Measurements from ENCODE around the gene PRPSAP2.

DNA sequence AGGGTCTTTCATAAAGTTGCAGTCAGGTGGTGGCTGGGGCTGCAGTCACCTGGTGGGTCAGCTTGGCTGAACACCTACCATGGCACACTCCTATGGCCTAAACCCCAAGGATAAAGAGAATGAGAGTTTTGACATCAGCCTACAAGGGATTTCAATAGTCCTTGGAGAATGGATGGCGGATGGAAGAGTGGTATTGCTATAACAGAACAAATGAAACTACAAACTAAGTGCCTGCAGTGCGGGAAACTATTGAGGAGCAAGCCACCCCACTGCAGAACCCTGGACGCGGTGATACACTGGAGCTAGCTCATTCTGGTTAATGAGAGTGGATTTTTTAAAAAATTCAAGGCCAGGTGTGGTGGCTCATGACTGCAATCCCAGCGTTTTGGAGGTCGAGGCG is 3.0 kb upstream of the PRPSAP2 start:
- TF ChIP-seq, protein P1, sequence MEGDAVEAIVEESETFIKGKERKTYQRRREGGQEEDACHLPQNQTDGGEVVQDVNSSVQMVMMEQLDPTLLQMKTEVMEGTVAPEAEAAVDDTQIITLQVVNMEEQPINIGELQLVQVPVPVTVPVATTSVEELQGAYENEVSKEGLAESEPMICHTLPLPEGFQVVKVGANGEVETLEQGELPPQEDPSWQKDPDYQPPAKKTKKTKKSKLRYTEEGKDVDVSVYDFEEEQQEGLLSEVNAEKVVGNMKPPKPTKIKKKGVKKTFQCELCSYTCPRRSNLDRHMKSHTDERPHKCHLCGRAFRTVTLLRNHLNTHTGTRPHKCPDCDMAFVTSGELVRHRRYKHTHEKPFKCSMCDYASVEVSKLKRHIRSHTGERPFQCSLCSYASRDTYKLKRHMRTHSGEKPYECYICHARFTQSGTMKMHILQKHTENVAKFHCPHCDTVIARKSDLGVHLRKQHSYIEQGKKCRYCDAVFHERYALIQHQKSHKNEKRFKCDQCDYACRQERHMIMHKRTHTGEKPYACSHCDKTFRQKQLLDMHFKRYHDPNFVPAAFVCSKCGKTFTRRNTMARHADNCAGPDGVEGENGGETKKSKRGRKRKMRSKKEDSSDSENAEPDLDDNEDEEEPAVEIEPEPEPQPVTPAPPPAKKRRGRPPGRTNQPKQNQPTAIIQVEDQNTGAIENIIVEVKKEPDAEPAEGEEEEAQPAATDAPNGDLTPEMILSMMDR (IDR thresholded peaks at IDR 0.05): no peak
- no peak for TF ChIP-seq EZH2phosphoT487 (IDR thresholded peaks at IDR 0.05)
- no peak for TF ChIP-seq EZH2 (IDR thresholded peaks at IDR 0.05)

Measured in neural progenitor cell (in vitro differentiated cells).